ENCODE measurements around the gene LRBA. TPM values are rescaled to one million over a fixed set of nuclear protein-coding genes. Genes with fewer than 3 reads are reported as not detected.

Gene LRBA
- total RNA-seq, 1 experiment from 2014 or later = 55.3 TPM

GRCh38 chr4:150970685-150971151 is 44.4 kb downstream of the LRBA start:
- Histone ChIP-seq H3K4me2 (ENCODE audit: insufficient read depth, insufficient read length, low read length) (no peak overlapping the region), H2AFZ (ENCODE audit: low read length) (no peak overlapping the region), H2BK5ac (ENCODE audit: insufficient read length, low read length) (no peak overlapping the region), H3K27ac (ENCODE audit: insufficient read length, low read depth, low read length) (no peak overlapping the region), H3K79me2 (ENCODE audit: insufficient read depth, low read length) (peaks cover 9% of the 10 kb centered on the region; the same call in 1 of the 2 replicates), H3K23me2 (ENCODE audit: insufficient read length, low read depth, low read length, poor library complexity, severe bottlenecking) (no peaks in the 10 kb centered on the region), H3K79me1 (ENCODE audit: insufficient read depth, low read depth, low read length, poor library complexity, severe bottlenecking) (peaks cover 17% of the 10 kb centered on the region), H3K18ac (ENCODE audit: insufficient read length, low read depth, low read length) (no peak overlapping the region), H3K56ac (ENCODE audit: insufficient read length, low read depth, low read length) (no peak overlapping the region), H4K91ac (ENCODE audit: insufficient read length, low read depth, low read length) (no peak overlapping the region), H3K4me1 (ENCODE audit: insufficient read depth, low read length) (no peaks in the 10 kb centered on the region; the same call in 1 of the 2 replicates), H3K27me3 (ENCODE audit: insufficient read depth, low read length) (no peaks in the 10 kb centered on the region), H4K20me1 (ENCODE audit: control insufficient read depth, insufficient read depth, insufficient read length) (no peaks in the 10 kb centered on the region), H2AK5ac (ENCODE audit: insufficient read length, low read length) (no peak overlapping the region), H3T11ph (ENCODE audit: low read length) (no peak overlapping the region), H3K14ac (ENCODE audit: insufficient read depth, low read length) (no peak overlapping the region), H2BK20ac (ENCODE audit: low read depth, low read length, poor library complexity, severe bottlenecking) (no peak overlapping the region), H3K9me3 (ENCODE audit: control insufficient read depth, low read depth, low read length) (no peaks in the 10 kb centered on the region), H3K23ac (ENCODE audit: insufficient read length, low read depth, low read length) (no peak overlapping the region), H2BK15ac (ENCODE audit: low read depth, low read length) (no peak overlapping the region), H4K5ac (ENCODE audit: insufficient read length, low read depth, low read length) (no peak overlapping the region), H3K9ac (ENCODE audit: extremely low read depth, insufficient read length, low read length) (no peak overlapping the region), H2BK120ac (ENCODE audit: low read depth, low read length, poor library complexity, severe bottlenecking) (no peak overlapping the region), H4K8ac (replicated peaks; ENCODE audit: insufficient read length, low read depth, low read length) (no peak overlapping the region), H2BK12ac (ENCODE audit: insufficient read length, low read depth, low read length) (no peak overlapping the region), H3K4ac (ENCODE audit: low read depth, low read length) (no peak overlapping the region)
- Mint-ChIP-seq H3K27me3 (ENCODE audit: low read depth) (no peaks in the 10 kb centered on the region), H3K27ac (no peak overlapping the region), H3K4me1 (peaks cover 3 to 11% of the 10 kb centered on the region in 2 experiments; a peak in 2 of 4 replicates), H3K9me3 (no peaks in the 10 kb centered on the region), H3K4me3 (no peak overlapping the region), H3K36me3 (ENCODE audit: insufficient read depth in 1 of 3, low read depth in 3 of 3) (peaks cover 0 to 4% (median under 1%) of the 10 kb centered on the region in 3 experiments; a peak in 4 of 7 replicates)
- WGBS (ENCODE audit: extremely low coverage, insufficient read length, low lambda C conversion rate) = no CpG with 5 or more reads among the region's 2 CpGs
- TF ChIP-seq CTCF (conservative IDR thresholded peaks at IDR 0.05) = no peak
- no peak for DNase-seq
